GM18907 (cell line): ENCODE measurements around the gene FSTL4.

ENCODE experiments used
- ATAC-seq: cut with Tn5 transposase; IDR thresholded peaks from one replicate; pipeline ENCODE4 v1.9.1; 2021; ENCODE audit warnings: mild to moderate bottlenecking, moderate library complexity; ENCODE audit not compliant: unreplicated experiment

FSTL4 gene

DNA sequence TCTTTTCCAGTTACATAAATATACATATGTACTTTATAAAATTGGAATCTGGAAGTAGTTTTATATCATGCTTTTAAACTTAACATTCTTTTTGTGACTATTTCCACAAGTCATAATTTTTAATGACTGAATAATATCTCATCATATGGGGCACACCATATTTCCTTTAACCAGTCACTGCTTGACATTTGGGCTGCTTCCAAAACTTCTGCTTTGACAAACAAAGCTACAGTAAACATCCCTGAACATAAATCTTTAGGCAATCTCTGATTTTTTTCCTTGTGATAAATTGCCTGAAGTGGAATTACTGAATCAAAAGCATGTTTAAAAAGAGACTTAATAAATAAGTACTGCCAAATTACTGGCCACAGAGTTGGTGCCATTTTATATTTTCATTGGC, 178.0 kb downstream of the FSTL4 start:
- no peak for ATAC-seq

GRCh38 chr5:133433641-133434040, 178.7 kb downstream of the FSTL4 start:
- no peak for ATAC-seq

- ATAC-seq, result no peak
These were observed 179.3 kb downstream of the FSTL4 start for GRCh38 chr5:133432956-133433532.

- no peak for ATAC-seq
These were observed 180.9 kb downstream of the FSTL4 start for GRCh38 chr5:133431326-133431865.

DNA sequence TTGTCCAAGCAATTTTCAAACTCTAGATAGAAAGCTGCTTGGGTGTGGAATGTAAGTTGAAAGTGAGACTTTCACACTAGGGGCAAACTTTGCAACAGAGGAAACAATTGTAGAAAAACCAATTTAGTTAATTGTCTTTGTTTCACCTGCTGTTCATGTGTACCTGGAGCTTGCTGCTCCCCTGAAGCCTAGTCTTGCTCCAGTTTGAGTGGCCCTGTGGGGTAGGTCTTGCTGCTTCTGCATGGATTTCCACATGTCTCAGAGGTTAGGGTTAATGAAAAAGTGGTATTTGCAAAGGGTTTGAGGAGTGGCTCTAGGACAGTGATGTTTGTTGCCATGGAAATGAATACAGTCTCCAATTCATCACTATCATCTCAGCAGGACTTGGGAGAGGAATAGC, 182.2 kb downstream of the FSTL4 start:
- no peak for ATAC-seq

- ATAC-seq, result no peak
These were observed 183.3 kb downstream of the FSTL4 start for GRCh38 chr5:133429046-133429445.

- no peak for ATAC-seq
These were observed 184.2 kb downstream of the FSTL4 start for GRCh38 chr5:133428072-133428660.

DNA sequence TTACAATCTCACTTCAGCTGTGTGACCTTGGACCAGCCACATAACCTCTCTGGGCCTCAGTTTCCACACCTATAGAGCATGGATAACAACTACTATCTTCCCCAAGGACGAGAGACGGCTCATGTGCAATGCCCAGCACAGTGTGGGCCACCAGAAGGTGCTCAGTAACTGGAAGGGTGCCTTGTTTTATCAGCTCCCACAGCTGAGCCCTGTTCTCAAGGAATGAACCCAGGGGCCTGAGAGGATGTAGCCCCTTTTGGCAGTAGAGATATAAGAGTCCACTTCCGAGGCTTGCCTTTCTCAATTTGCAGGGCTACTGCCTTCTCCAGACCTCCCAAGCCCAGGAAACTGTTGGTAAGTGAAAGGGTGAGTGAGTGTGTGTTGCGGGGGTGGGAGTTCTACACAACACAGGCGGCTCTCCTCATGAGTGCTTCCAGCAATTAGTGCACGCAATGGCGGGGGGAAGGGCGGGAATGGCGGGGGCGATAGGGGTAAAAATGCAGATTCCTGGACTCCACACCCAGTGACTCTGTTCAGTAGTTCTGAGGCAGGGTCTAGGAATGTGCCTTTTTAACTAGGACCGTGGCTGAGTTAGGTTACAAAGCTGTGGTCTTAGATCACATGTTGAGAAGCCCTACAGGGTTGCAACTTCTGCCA, 185.1 kb downstream of the FSTL4 start:
- ATAC-seq, result no peak

GRCh38 chr5:133426264-133426663, 186.1 kb downstream of the FSTL4 start:
- no peak for ATAC-seq

- no peak for ATAC-seq
These were observed 186.6 kb downstream of the FSTL4 start for GRCh38 chr5:133425764-133426163.

- no peak for ATAC-seq
These were observed 187.1 kb downstream of the FSTL4 start for GRCh38 chr5:133425222-133425621.

DNA sequence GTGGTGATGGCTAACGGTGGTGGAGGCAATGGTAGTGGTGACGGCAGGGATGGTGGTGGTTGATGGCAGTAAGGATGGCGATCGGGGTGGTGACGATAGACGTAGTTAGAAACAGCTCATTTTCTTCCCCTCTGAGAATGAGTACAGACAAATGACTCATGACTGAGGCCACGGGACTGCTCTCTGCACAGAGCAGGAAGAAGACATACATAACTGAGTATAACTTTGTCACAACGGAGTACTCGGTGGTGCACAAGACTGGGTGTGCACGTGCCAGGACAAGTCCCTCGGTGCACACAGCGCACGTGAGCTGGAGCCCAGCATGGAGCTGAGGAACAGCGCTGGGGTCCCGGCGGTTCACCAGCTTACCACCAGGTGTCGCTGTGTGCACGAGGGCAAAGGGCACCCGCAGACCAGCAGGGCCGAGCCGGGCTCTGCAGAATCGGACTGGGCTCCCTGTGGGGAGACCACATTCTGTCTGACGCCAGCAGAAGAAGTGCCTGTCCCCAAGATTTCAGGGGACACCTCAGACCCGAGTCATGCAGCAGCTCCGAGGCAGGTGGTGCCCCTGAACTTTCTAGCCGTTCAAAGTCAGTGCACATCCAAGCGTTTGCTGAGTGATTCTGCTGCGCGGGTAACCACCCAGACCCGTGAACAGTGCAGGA, 188.6 kb downstream of the FSTL4 start:
- no peak for ATAC-seq

DNA sequence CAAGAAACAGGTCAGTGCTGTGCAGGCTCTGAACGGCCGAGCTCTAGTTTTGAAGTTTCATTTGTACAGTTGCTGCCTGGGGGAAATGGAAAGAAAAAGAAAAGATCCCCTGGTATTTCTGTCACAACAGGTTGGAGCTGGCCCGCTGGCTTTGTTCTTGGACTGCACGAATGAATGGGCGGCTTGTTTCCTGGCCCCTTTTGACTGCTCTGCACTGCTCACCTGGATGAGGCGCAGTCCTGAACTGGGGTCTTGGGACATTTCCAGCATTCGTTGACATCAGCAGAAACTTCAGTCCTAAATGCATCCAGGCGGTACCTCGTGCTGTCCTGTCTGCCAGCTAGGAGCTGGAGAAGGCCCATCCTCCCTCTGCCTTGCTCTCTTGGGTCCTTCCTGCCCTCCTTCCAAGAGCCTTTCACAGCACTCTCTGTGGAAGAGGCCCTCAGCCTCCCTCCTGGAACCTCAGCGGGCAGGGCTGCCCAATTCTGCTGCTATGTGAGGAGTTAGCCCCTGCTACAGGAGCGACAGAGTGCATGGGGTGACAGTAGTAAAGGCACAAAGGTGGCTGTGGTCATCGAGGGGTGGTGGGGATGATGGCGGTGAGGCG, 189.2 kb downstream of the FSTL4 start:
- no peak for ATAC-seq

DNA sequence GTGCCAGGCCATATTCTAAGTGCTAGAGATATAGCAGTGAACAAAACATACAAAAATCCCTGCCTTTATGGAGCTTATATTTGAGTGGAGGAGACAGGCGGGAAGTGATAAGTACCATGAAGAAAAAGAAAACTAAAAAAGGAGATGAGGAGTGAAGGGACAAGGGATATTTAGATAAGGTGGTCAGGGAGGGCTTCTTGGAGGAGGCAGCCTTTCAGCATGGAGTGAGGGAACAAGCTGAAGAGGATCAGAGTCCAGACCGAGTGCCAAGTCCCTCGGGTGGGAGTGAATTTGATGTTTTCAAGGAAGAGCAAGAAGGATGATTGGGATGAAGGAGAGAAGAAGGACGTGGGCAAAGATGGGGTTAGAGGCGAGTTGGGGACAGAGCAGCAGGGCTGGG, 190.5 kb downstream of the FSTL4 start:
- no peak for ATAC-seq

DNA sequence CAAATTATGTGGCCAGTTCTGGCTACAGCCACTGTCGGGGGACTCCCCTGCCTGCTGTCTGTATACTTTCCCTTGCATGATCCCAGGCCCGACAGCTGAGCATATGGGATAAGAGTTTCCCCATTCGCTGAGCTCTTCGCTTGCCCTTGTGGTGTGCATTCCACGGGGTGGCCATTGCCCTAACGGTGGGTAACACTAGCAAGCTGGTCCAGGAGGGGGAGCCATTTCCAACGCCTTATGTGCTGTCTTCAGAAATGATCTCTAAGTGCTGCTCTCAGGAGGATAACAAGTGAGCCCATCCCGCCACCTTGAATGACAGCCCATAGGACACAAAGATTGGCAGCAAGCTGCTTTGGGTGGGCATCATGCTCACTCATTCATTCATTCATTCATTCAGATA, 190.9 kb downstream of the FSTL4 start:
- ATAC-seq, result no peak

GRCh38 chr5:133420440-133421301, 191.7 kb downstream of the FSTL4 start:
- no peak for ATAC-seq

- no peak for ATAC-seq
These were observed 196.4 kb downstream of the FSTL4 start for GRCh38 chr5:133415906-133416305.

GRCh38 chr5:133415506-133415905, 196.8 kb downstream of the FSTL4 start:
- no peak for ATAC-seq

GRCh38 chr5:133412661-133413060, 199.7 kb downstream of the FSTL4 start:
- ATAC-seq, result no peak

DNA sequence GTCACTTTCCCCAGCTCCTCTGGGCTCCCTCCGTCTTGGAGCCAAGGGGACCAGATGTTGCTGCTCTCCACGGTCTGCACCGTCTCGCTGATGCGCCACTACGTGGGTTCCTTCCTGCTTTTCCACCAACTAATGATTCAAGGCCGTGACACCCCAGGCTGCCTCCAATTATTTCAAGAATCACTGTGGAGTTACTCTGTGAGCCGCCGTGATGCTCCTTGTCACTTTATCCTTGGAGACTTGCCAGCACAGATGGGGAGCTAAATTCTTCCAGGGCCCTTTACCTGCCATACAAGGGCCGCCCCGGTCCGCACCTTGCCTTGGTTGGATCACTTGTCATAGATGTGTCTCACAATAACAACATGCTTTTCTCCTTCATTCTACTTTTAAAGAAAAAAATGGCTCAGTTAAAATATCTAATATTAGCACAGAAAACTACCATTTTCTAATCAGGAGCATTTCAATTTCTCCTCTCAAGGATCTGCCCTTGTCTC, 202.0 kb downstream of the FSTL4 start:
- no peak for ATAC-seq
